A549 treated with Hydrocortisone at 1 μM for 4 hours (cell line): ENCODE data around the gene KDELR3. TPM values are rescaled to one million over a fixed set of nuclear protein-coding genes. Genes with fewer than 3 reads are reported as not detected.

Experiments
- total RNA-seq: library from RNA; stranded (reverse); fragments of 200-300 nt; extraction: Qiagen RNA extraction; gene quantifications from 5 replicates; pipeline ENCODE4 v1.2.3, GENCODE V29; 2022

The KDELR3 gene
- total RNA-seq, result 16.8 to 20.6 TPM (median 19.8 TPM) in 5 replicates

GRCh38 chr22:38467904-38468442 is at the start of gene KDELR3:
KDELR3 (plus strand) TSS chr22:38468096; CDS start chr22:38468234, 138 bp downstream.

GRCh38 chr22:38455076-38455529 is 12.8 kb upstream of the KDELR3 start, which contains the start of gene KCNJ4:
KCNJ4 (minus strand) TSS chr22:38455199; CDS start chr22:38428132, 27,067 bp downstream.

GRCh38 chr22:38506118-38506962 is 38.4 kb downstream of the KDELR3 start, which contains the start of gene DDX17:
DDX17 (minus strand) TSS chr22:38506311.

Other genes starting within 250 kb of the KDELR3 start
- 47.8 to 59.0 TPM (median 55.0 TPM) in 5 replicates for gene TMEM184B, start 195.1 kb upstream of the KDELR3 start, total RNA-seq
- gene CSNK1E, start 150.7 kb upstream of the KDELR3 start, total RNA-seq, result 86.3 to 102 TPM (median 95.7 TPM) in 5 replicates
- gene KCNJ4, start 12.9 kb upstream of the KDELR3 start, total RNA-seq, result 0.38 to 0.74 TPM (median 0.47 TPM) in 5 replicates
- gene DDX17, start 38.2 kb downstream of the KDELR3 start, total RNA-seq, result 84.1 to 121 TPM (median 89.3 TPM) in 5 replicates
- 2.8 to 5.4 TPM (median 3.7 TPM) in 5 replicates for gene DMC1, start 102.1 kb downstream of the KDELR3 start, total RNA-seq
- gene FAM227A, start 188.3 kb downstream of the KDELR3 start, total RNA-seq, result 0.63 to 1.0 TPM (median 0.97 TPM) in 5 replicates
- gene CBY1, start 188.5 kb downstream of the KDELR3 start, total RNA-seq, result 15.7 to 17.1 TPM (median 16.0 TPM) in 5 replicates
- 58.5 to 85.4 TPM (median 73.3 TPM) in 5 replicates for gene TOMM22, start 213.9 kb downstream of the KDELR3 start, total RNA-seq
- gene JOSD1, start 232.8 kb downstream of the KDELR3 start, total RNA-seq, result 25.4 to 34.4 TPM (median 28.8 TPM) in 5 replicates
- gene GTPBP1, start 237.8 kb downstream of the KDELR3 start, total RNA-seq, result 6.9 to 9.8 TPM (median 8.7 TPM) in 5 replicates